NCI-H446 (cell line): ENCODE results near the gene SPRED2.

Experiments used
- DNase-seq, 2 experiments: peaks; one replicate each; lab custom pipeline; 2025; lab: John Stamatoyannopoulos, UW

Gene SPRED2

DNA sequence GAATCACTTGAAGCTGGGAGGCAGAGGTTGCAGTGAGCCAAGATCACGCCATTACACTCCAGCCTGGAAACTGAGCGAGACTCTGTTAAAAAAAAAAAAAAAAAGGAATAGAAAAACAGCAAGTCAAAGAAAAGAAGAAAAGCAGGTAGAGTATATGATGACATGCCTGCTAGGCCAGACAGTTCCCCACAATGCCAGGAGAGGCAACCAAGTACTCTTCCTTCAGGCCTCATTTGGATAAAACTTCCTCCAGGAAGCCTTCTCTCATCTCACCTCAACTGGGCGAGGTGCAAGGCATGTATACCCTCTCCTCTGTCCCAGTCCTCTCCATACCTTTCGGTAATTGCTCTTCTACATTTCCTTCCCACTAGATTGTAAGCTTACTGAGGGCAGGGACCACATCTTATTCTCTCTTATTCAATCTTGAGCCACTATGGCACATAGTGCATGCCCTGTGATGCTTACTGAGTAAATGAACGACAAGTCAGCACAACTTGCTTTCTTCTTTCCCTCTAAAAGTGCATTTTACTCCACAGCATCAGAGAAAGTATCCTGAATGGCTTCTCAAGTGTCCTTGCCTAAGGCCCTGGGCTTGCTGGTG is 10.1 kb upstream of the SPRED2 start:
- DNase-seq: no peak

GRCh38 chr2:65438137-65438899 is 5.9 kb upstream of the SPRED2 start:
- no peak for DNase-seq

GRCh38 chr2:65437392-65438135 is 5.2 kb upstream of the SPRED2 start:
- DNase-seq: no peak

DNA sequence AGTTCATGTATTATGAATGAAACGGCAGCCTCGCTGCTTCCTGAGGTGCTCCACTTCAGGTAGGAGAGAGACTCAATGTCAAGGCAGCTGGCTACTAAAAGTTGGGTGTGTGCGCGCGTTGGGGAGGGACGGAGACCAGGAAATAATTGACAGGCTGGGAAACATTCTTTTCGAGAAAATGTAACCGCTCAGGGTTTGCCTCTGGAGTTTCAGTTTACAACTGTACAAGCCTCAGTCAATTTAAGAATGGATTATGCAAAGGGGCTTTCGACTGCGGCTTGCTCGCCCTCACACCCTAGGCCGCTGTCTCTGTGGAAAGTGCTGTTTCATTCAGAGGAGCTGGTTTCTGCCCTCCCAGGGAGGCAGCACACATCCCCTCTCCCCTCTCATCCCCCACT is 4.4 kb upstream of the SPRED2 start:
- no peak for DNase-seq

DNA sequence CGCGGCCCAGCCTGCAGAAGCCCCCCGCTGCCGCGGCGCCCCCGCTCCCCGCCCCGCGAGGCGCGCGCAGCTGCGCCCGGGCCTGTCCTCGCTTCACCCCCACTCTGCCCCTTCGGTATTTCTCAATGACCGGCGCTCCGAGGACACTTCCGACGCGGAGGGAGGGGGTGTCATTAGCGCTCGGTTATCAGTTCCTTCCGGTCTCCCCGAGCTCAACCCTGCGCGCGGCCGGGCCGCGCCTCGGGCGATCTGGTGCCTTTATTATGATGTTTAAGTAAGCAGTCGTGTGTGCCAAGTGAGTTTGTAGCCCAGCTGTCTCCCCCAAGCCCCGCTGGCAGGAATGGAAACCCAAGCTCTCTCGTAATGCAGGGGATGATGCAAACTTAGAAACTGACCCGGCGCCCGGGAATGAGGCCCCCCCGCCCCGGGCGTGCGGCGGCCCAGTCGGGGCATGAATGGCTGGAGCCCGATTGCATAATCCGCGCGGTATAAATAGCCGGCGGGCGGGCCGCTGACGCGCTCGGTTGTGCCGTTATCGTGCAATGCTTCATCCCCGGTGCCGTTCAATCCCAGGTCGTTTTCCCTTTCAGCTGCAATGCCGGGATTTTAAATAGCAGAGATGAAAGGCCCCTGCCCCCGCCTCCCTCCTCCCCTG is 3.9 kb upstream of the SPRED2 start:
- DNase-seq: peak; percentile 52 to 78

DNA sequence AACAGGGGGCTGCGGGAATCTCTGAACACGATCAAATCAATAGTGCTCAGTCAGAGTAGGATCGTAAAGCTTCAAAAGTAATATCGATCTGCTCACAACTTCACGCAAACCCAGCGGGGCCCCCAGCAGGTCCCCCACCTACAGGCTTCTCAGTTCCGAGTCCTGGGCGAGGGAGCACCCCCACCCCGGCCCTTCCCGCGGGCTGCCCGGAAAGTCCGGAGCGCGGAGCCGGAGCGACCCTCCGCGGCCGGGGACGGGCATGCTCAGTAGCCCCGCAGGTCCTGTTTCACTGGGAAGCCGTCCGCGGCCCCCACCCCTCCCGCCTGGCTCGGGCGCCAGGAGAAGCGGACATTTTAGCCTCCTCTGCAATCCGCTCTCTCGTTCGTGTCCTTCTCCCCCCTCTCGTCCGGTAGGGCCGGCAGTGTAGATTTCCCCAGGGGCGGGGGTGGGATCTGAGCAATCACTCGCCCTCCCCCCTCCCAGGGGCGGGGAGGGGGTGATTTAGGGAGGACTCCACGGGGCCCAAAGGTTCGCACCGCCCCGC is 3.3 kb upstream of the SPRED2 start:
- DNase-seq: peak; percentile 63 to 89

DNA sequence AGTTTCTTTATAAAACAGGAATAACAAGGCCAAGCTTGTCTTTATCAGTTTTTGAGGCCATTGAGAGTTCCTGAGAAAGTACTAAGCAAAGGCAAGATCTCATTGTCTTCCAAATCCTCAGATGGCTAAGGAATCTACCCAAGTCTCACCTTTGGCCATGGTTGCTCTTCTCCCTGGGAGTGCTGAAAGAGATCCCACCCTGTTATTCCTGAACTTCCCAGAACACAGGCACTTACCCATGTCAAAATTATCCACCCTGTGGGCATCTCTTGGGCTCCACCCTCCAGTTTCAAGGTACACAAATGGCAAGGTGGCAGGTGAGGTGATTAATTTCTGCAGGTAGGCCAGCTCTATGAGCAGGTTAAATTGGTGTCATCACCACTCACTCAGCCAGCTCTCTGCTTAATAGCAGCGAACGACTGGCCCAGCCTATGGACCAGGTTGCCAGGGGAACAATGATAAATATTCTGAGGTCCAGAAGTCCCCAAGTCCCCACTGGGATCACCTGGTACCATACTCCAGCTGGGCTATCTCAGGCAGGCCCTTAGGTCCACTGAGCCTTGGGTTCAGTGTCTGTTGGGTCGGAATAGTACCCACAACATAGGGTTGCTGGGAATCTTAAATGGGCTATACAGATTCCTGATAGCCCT is 2.3 kb upstream of the SPRED2 start:
- DNase-seq: no peak

GRCh38 chr2:65431421-65432226 is 775 bp downstream of the SPRED2 start:
- DNase-seq: peak; percentile 44 to 49

- DNase-seq: peak; percentile 44 to 65
Observed at GRCh38 chr2:65430603-65431420, 1.6 kb downstream of the SPRED2 start.

- DNase-seq: peak in 1 of 2 experiments; percentile 14
Observed at GRCh38 chr2:65429786-65430602, 2.4 kb downstream of the SPRED2 start.

DNA sequence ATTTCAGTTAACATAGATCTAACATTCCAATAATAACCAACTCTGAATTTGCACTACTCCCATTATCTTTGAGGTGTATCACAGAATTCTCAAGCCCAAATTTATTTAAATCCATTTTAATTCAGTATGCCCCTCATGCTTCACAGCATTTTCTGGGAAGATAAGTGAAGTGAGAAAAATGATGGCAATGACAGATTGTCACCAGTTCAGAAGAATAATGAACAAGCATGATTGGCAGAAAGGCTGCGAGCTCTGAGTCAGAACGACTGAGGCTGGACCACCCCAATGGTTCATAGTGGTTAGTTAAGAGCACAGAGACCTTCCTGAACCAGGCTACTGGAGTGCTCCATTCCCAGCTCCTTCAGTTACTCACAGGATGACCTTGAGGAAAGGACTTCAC is 4.9 kb downstream of the SPRED2 start:
- DNase-seq: no peak

GRCh38 chr2:65425276-65425675 is 7.1 kb downstream of the SPRED2 start:
- no peak for DNase-seq

DNA sequence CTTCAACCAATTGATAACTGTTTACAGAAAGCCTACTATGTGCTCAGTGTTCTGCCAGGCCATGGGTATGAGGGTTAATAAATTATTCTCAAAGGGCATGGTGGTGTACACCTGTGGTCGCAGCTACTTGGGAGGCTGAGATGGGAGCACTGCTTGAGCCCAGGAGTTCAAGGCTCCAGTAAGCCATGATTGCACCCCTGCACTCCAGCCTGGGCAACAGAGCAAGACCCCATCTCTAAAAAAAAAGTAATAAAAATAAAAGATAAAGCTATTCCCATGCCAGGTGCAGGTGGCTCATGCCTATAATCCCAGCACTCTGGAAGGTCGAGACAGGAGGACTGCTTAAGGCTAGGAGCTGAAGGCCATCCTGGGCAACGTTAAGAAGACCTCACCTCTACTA is 8.0 kb downstream of the SPRED2 start:
- DNase-seq: no peak

DNA sequence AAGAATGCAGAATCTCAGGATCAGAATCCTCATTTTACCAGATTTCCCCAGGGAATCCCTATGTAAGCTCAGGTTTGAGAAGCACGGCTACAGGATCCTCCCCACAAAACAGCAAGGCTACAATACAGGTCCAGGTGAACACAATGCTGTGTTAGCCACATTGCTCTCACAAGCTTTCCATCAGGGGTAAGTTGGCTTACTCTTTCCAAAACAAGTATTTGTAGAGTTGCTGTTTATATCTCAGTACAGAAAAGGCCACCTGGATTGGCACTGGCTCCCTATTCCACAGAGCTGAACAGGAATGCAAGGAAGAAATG is 11.0 kb downstream of the SPRED2 start:
- no peak for DNase-seq

DNA sequence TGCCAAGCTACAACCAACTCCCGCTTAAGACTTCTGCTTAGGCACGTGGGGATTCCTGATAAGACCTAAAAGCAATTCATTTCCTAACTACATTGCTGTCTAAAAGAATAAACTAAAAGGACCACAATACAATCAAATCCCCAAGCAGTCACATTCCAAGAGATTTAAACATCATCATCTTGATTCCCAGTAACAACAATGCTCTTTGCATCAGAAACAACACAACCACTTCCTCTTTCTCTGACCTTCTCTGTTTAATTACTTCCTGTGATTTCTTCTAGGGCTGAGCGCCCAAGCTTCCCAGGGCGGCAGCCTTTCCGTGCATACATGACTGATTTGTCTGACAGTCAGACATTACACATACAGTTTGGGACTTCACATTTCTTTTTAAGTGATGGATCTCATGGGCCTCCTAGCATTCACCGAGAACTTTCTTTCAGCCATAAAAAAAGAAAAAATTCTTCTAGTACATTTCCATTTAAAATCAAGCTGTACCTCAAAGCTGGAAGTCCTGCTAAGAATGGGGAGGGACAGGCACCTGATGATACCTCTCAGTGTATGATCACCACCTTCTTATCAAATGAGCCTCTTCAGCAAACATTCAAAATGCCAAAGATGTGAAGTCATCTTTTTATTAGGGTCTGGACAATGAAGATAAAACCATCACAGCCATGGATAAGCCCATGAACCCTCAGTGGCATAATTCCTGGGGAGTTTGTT is 11.5 kb downstream of the SPRED2 start:
- no peak for DNase-seq

- DNase-seq: no peak
Observed at GRCh38 chr2:65417509-65418085, 14.8 kb downstream of the SPRED2 start.

GRCh38 chr2:65416945-65417344 is 15.5 kb downstream of the SPRED2 start:
- no peak for DNase-seq

GRCh38 chr2:65416321-65416720 is 16.1 kb downstream of the SPRED2 start:
- DNase-seq: no peak
